MM.1S (cell line): ENCODE measurements around the gene ANKS1B.

Experiments used
- DNase-seq: peaks from one replicate; pipeline ENCODE4 v3.0.0-alpha.2; 2015
- H2AFZ ChIP-seq: fragments of 300-600 bp; sonication (generic); 2 replicates; pipeline ENCODE4 v1.6.0; 2016; ENCODE audit warnings: antibody characterized with exemption, low read length
- H3F3A ChIP-seq: fragments of 300-600 bp; sonication (generic); 2 replicates; pipeline ENCODE4 v1.6.1; 2016; ENCODE audit warnings: mild to moderate bottlenecking, antibody characterized with exemption, low read length, moderate library complexity, mixed read lengths; ENCODE audit not compliant: insufficient read depth
- H3K27ac ChIP-seq: fragments of 300-600 bp; sonication (generic); 2 replicates; pipeline ENCODE4 v1.5.1; 2016; ENCODE audit warnings: mild to moderate bottlenecking, low read length
- H3K27me3 ChIP-seq: fragments of 300-600 bp; sonication (generic); replicated peaks from 2 replicates; pipeline ENCODE4 v1.6.0; 2016; ENCODE audit warnings: low read length; ENCODE audit not compliant: insufficient read depth
- H3K36me3 ChIP-seq: fragments of 300-600 bp; sonication (generic); replicated peaks from 2 replicates; pipeline ENCODE4 v1.6.1; 2016; ENCODE audit warnings: mild to moderate bottlenecking, low read length, mixed read lengths; ENCODE audit not compliant: insufficient read depth
- H3K4me1 ChIP-seq: fragments of 300-600 bp; sonication (generic); 2 replicates; pipeline ENCODE4 v1.6.1; 2016; ENCODE audit warnings: low read length, mixed read lengths
- H3K4me2 ChIP-seq: fragments of 300-600 bp; sonication (generic); 2 replicates; pipeline ENCODE4 v1.6.0; 2016; ENCODE audit warnings: low read depth, low read length
- H3K4me3 ChIP-seq: fragments of 300-600 bp; sonication (generic); 2 replicates; pipeline ENCODE4 v1.5.1; 2016; ENCODE audit warnings: low read length, mixed read lengths
- H3K79me2 ChIP-seq: fragments of 300-600 bp; sonication (generic); 2 replicates; pipeline ENCODE4 v1.6.1; 2016; ENCODE audit warnings: mixed run types, low read length, mixed read lengths
- H3K9ac ChIP-seq: fragments of 300-600 bp; sonication (generic); 2 replicates; pipeline ENCODE4 v1.6.1; 2016; ENCODE audit warnings: low read length, mixed read lengths
- H3K9me2 ChIP-seq: fragments of 300-600 bp; sonication (generic); replicated peaks from 2 replicates; pipeline ENCODE4 v1.6.1; 2016; ENCODE audit warnings: mild to moderate bottlenecking, low read length, mixed read lengths; ENCODE audit not compliant: insufficient read depth
- H3K9me3 ChIP-seq: fragments of 300-600 bp; sonication (generic); replicated peaks from 2 replicates; pipeline ENCODE4 v1.6.1; 2016; ENCODE audit warnings: mild to moderate bottlenecking, low read length, mixed read lengths; ENCODE audit not compliant: insufficient read depth
- H4K20me1 ChIP-seq: fragments of 300-600 bp; sonication (generic); 2 replicates; pipeline ENCODE4 v1.6.1; 2016; ENCODE audit warnings: mild to moderate bottlenecking, low read length, moderate library complexity, mixed read lengths; ENCODE audit not compliant: insufficient read depth
- EZH2 ChIP-seq: fragments of 300-600 bp; sonication (generic); optimal IDR thresholded peaks from 2 replicates; pipeline ENCODE3; 2017; ENCODE audit warnings: low read depth, mild to moderate bottlenecking, antibody characterized with exemption, low read length, mixed read lengths
- EZH2phosphoT487 ChIP-seq: fragments of 300-600 bp; sonication (generic); IDR thresholded peaks from 2 replicates; pipeline ENCODE4 v1.6.1; 2018; ENCODE audit warnings: antibody characterized with exemption, low read length
- TF ChIP-seq, protein P1 (sequence below): fragments of 300-600 bp; sonication (generic); IDR thresholded peaks from 2 replicates; pipeline ENCODE4 v1.5.1; 2016; ENCODE audit warnings: antibody characterized with exemption, low read length, mixed read lengths

The ANKS1B gene

DNA sequence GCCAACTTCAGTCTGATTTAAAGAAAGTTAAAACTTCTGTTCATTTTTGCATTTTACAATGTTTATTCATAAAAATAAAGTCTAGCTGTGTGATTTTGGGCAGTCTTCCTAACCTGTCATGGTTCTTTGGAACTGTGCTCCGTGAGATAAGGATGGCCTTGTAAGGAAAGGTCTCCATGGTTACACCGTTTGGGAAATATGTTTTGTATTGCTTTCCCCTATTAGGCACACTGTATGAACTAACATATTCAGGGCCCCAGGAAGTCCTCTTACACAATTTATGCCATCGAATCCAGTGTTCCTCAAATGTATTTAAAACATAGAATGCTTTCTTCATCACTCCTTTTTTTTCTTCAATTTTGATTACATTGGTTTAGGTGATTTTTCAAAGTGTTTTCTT lies 1285.2 kb downstream of the ANKS1B start:
- DNase-seq = no peak
- no peaks in the 10 kb centered on the region for H3K27me3 ChIP-seq
- H2AFZ ChIP-seq = no peak overlapping the region
- H3K79me2 ChIP-seq = no peaks in the 10 kb centered on the region
- no peaks in the 10 kb centered on the region for H3F3A ChIP-seq
- no peaks in the 10 kb centered on the region for H3K9me3 ChIP-seq
- H3K27ac ChIP-seq = no peak overlapping the region
- H3K36me3 ChIP-seq = no peaks in the 10 kb centered on the region
- no peak overlapping the region for H3K4me3 ChIP-seq
- no peaks in the 10 kb centered on the region for H3K9me2 ChIP-seq
- no peaks in the 10 kb centered on the region for H3K4me1 ChIP-seq
- H3K9ac ChIP-seq = no peak overlapping the region
- no peak overlapping the region for H3K4me2 ChIP-seq
- no peak for TF ChIP-seq EZH2phosphoT487
- TF ChIP-seq EZH2 = no peak
- TF ChIP-seq, protein P1, sequence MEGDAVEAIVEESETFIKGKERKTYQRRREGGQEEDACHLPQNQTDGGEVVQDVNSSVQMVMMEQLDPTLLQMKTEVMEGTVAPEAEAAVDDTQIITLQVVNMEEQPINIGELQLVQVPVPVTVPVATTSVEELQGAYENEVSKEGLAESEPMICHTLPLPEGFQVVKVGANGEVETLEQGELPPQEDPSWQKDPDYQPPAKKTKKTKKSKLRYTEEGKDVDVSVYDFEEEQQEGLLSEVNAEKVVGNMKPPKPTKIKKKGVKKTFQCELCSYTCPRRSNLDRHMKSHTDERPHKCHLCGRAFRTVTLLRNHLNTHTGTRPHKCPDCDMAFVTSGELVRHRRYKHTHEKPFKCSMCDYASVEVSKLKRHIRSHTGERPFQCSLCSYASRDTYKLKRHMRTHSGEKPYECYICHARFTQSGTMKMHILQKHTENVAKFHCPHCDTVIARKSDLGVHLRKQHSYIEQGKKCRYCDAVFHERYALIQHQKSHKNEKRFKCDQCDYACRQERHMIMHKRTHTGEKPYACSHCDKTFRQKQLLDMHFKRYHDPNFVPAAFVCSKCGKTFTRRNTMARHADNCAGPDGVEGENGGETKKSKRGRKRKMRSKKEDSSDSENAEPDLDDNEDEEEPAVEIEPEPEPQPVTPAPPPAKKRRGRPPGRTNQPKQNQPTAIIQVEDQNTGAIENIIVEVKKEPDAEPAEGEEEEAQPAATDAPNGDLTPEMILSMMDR = no peak
- H4K20me1 ChIP-seq = no peaks in the 10 kb centered on the region

DNA sequence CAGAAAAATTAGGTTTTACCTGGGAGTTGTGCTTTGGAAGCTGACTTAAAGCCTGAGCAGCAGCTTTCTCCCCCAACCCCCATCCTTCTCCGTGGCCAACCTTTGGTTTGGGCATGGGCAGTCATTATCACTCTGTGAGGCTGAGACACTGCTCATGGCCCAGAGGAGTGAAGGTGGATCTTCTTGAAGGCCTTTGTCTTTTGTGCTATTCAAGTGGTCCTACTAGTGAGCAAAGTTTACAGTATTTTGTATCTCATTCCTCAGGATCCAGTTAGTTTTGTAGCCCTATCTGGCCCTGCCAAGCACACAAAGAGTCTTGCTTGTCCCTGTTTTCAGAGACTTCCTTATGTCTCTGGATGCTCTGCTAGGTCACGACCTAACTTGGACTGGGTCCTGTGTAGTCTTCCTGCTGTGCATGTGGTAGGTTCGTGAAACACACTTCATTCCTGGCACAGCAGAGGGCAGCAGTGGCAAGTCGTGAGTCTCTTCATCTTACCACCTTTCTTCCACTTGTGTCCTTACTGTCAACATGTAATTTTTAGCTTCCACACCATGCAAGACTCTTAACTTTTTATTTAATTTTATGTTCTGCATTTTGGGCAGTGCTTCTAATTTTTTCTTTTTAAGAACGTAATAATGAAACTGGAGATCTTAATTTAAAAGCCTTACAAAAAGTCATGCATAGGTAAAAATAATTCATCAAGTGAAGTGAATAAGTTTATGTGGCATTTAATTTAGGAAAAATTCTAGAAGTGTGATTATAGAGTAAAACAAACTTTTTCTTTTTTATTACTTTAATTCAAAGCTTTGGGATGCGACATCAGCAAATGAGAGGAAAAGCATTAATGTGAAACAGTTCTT lies 1285.9 kb downstream of the ANKS1B start:
- DNase-seq = peak; percentile 72
- Histone ChIP-seq H4K20me1 (no peaks in the 10 kb centered on the region), H2AFZ (no peak overlapping the region), H3K27ac (no peak overlapping the region), H3K4me2 (no peak overlapping the region), H3K79me2 (no peaks in the 10 kb centered on the region), H3K36me3 (no peaks in the 10 kb centered on the region), H3K9me2 (no peaks in the 10 kb centered on the region), H3K27me3 (no peaks in the 10 kb centered on the region), H3K4me3 (no peak overlapping the region), H3F3A (no peaks in the 10 kb centered on the region), H3K9ac (no peak overlapping the region), H3K9me3 (no peaks in the 10 kb centered on the region), H3K4me1 (no peaks in the 10 kb centered on the region)
- TF ChIP-seq EZH2 (no peak), EZH2phosphoT487 (no peak)
- TF ChIP-seq, protein P1 = peak; percentile 79

DNA sequence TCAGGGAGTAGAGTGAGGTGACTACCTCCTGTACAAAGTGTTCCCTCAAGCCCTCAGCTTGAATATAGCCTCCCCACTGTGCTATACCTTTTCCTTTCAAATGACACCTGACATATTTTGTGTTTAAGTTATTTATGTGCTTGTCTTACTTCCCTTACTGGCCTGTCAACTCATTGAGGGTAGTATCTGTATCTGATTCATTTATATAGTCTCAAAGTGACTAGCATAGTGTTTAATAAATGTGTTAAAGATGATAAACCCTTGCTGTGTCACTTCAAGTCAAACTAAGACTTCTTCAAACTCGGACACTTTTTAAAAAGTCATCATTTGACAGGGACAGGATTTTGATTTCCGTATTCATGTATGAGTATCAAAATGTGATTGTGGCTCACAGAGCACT lies 1287.5 kb downstream of the ANKS1B start:
- Histone ChIP-seq H3K79me2 (no peaks in the 10 kb centered on the region), H2AFZ (no peak overlapping the region), H3K9me2 (no peaks in the 10 kb centered on the region), H3K9me3 (no peaks in the 10 kb centered on the region), H3K9ac (no peak overlapping the region), H3K36me3 (no peaks in the 10 kb centered on the region), H3K27ac (no peak overlapping the region), H3F3A (no peaks in the 10 kb centered on the region), H3K4me1 (no peaks in the 10 kb centered on the region), H4K20me1 (no peaks in the 10 kb centered on the region), H3K4me3 (no peak overlapping the region), H3K27me3 (no peaks in the 10 kb centered on the region), H3K4me2 (no peak overlapping the region)
- no peak for DNase-seq
- TF ChIP-seq EZH2phosphoT487 (no peak), EZH2 (no peak)
- TF ChIP-seq, protein P1 = no peak
